IPS-18a (cell line): ENCODE data around the gene CD4.

ENCODE experiments used
- H3K27ac ChIP-seq: one replicate; pipeline ENCODE4 v1.5.1; 2013; ENCODE audit warnings: low read length
- H3K27me3 ChIP-seq: one replicate; pipeline ENCODE4 v1.6.1; 2013; ENCODE audit warnings: mild to moderate bottlenecking, low read length; ENCODE audit not compliant: control insufficient read depth, insufficient read depth
- H3K36me3 ChIP-seq: one replicate; pipeline ENCODE4 v1.6.1; 2013; ENCODE audit warnings: low read depth, low read length; ENCODE audit not compliant: control insufficient read depth
- H3K4me1 ChIP-seq: one replicate; pipeline ENCODE4 v1.6.1; 2013; ENCODE audit warnings: low read depth, low read length; ENCODE audit not compliant: control insufficient read depth
- H3K4me3 ChIP-seq: one replicate; pipeline ENCODE4 v1.5.1; 2013; ENCODE audit warnings: low read length
- H3K9ac ChIP-seq: one replicate; pipeline ENCODE4 v1.6.1; 2013; ENCODE audit warnings: mild to moderate bottlenecking, low read length, moderate library complexity
- H3K9me3 ChIP-seq: one replicate; pipeline ENCODE4 v1.6.1; 2013; ENCODE audit warnings: low read depth, low read length; ENCODE audit not compliant: control insufficient read depth

Gene CD4

DNA sequence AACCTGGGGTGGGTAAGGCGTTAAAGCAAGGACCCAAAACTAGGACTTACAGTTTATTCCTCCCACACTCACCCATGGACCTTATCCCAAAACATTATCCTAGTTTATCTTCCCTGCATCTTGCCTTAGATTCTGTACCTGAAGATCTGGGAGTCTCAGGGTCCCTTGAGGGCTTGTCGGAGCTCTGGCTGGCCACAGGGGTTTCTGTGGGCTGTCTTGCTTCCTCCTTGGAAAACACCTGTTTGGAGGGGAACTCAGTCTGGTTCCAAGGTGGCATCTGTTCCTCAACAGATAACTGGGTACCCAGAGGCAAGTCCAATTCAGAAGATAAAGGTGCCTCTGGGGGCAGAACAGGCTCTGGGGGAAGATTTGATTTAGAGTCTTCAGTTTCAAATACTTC, 60.1 kb downstream of the CD4 start:
- Histone ChIP-seq H3K9me3 (no peaks in the 10 kb centered on the region), H3K9ac (no peak overlapping the region), H3K27me3 (no peaks in the 10 kb centered on the region), H3K4me3 (no peak overlapping the region), H3K27ac (no peak overlapping the region), H3K36me3 (peaks cover 51% of the 10 kb centered on the region), H3K4me1 (peaks cover 4% of the 10 kb centered on the region)

DNA sequence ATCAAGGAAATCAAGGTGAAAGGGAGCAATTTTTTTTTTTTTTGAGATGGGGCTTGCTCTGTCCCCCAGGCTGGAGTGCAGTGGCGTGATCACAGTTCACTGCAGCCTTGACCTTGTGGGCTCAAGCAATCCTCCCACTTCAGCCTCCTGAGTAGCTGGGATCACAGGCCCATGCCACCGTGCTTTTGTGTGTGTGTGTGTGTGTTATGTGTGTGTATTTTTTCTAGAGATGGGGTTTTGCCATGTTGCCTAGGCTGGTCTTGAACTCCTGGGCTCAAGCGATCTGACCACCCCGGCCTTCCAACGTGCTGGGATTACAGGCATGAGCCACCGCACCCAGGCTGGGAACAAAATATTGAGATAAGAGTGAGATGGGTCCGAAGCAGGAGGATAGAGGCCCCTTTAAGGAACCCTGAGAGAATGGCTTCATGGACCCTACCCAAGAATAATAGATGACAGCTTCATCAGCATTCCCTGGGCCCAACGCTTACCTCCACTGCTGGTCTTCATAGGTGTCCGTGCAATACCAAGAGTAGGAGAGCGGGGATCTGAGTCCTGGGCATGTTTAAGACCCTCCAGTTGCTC, 60.7 kb downstream of the CD4 start:
- Histone ChIP-seq H3K27me3 (no peaks in the 10 kb centered on the region), H3K9ac (peak overlapping the region; percentile 82), H3K27ac (no peak overlapping the region), H3K4me3 (peak overlapping the region; percentile 85), H3K9me3 (no peaks in the 10 kb centered on the region), H3K4me1 (peaks cover 4% of the 10 kb centered on the region), H3K36me3 (peaks cover 45% of the 10 kb centered on the region)

DNA sequence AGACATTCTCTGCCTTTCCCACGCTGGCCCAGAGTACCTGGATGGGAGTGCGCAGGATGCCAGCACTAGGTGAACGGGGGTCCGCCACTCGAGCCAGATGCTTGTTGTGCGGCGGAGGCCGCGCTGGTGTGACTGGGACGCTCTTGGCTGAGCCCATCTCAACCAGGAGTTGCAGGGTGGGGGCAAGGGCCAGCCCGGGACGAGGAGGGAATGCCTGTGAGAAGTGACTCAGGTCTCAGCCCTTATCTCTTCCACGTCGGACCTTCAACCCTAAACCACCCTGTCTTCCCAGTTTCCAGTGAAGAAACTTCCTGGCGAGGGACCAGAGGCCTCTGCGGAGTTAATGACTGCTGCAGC, 61.4 kb downstream of the CD4 start:
- Histone ChIP-seq H3K27me3 (no peaks in the 10 kb centered on the region), H3K27ac (no peak overlapping the region), H3K4me1 (peaks cover 4% of the 10 kb centered on the region), H3K36me3 (peaks cover 43% of the 10 kb centered on the region), H3K9ac (peak overlapping the region; percentile 82), H3K4me3 (peak overlapping the region; percentile 85), H3K9me3 (no peaks in the 10 kb centered on the region)

DNA sequence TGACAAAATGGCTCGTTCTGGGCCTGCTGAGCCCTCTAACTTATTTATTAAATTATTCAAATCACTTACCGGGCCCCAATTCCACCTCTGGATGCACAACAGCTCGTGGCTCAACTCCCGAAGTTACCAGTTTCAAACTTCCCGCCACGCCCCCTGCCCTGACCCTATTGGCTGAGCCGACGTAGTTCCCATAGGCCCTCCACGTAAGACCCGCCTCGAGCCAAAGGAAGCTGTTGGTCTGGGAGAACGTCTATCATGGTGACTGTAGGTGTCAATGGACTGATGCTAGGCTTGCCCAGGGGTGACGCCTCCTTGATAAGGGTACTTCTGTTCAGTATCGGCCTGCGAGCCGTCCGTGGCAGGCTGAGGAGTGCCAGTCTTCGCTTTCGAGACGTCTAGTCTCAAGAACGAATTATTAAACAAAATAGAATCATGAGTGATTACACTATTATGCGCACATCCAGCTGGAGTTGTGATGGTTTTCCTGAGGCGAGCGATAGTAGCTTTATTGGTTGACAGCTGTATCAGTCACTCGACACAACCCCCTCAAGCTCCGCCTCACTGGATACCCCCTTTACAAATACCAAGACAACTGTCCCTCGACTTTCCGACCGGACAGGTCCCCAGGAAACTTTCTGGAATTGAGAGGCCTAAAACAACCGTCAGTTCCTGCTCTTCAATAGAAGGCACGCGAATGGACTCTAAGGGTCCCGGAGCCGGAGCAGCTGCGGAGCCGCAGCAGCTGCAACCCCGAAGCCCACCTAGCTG, 62.0 kb downstream of the CD4 start, which contains the start of gene CDCA3:
Gene CDCA3, minus strand, starts transcription at position 134 of the 768 bp plus-strand sequence. CDS start 334 bp downstream, outside the sequence.
- Histone ChIP-seq H3K36me3 (peaks cover 43% of the 10 kb centered on the region), H3K27me3 (no peaks in the 10 kb centered on the region), H3K4me1 (peaks cover 4% of the 10 kb centered on the region), H3K27ac (peak within 1 kb of the TSS; percentile 78), H3K9ac (peak within 1 kb of the TSS; percentile 84), H3K4me3 (peak within 1 kb of the TSS; percentile 85), H3K9me3 (no peaks in the 10 kb centered on the region)

DNA sequence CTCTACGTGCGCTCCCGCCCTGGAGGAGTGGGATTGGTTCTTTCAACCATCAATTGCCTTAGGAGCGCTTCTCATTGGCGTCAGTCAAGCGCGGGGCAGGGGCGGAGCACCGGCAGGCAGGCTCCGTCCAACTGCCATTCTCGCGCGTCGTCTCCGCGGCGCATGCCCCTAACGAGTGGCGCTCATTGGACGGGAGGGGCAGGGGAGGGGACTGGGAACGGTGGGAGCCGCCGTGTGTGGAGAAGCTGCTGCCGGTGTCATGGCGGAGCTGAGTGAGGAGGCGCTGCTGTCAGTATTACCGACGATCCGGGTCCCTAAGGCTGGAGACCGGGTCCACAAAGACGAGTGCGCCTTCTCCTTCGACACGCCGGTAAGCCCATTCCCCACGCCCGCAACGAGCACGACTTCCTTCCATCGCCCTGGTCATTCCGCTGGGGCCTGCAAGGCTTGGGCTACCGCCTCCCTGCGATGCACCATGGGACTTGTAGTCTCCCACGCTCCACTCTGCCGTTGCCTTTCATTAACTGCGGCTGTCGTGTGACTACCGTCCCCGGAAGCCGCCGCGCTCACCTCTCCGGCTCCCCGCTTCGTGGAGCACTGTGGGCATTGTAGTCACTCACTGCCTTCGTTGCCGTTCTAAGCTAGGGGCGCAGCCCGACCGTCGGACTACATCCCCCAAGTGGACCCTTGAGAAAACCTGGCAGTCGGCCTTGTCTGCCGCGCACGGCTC, 62.8 kb downstream of the CD4 start, which contains the start of gene USP5:
Gene USP5, plus strand, starts transcription at position 230 of the 730 bp plus-strand sequence. Its CDS starts 30 bp downstream, at position 260.
- Histone ChIP-seq H3K4me1 (peaks cover 4% of the 10 kb centered on the region), H3K27ac (peak within 1 kb of the TSS; percentile 78), H3K9me3 (no peaks in the 10 kb centered on the region), H3K36me3 (peaks cover 45% of the 10 kb centered on the region), H3K4me3 (peak within 1 kb of the TSS; percentile 85), H3K9ac (peak within 1 kb of the TSS; percentile 84), H3K27me3 (no peaks in the 10 kb centered on the region)

DNA sequence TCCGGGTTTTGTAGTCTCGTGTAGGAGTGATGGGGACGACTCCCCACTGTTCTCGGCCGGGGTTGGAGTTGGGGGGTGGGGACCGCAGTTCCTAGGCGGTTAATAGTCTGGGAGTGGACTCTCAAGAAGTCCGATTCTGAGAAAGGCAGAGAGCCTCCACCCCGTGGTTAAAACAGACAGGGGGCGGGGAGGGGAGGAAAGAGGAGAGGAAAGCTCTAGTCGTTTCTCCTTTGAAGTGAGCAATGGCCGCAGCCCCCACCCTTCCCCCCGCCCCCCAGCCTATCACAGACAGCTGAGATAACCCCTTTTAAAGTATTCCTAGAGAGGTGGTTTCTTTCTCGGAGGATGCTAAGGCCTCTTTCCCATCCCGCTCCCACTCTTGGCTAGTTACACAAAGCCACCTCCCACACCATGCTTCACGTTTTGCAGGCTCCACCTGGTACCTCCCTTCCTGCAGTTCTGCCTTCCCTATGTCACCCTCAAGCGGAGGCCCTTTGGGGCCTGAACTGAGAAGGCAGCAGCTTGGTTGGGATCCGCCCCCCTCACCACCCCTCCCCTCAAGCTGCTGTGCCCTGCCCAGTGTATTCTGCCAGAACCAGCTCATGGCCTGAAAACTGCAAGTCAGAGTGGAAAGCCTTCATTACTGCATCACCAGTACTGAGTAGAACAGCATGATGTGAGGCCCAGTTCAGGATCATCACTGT, 63.5 kb downstream of the CD4 start:
- Histone ChIP-seq H3K4me3 (peak overlapping the region; percentile 85), H3K36me3 (peaks cover 45% of the 10 kb centered on the region), H3K9me3 (no peaks in the 10 kb centered on the region), H3K4me1 (peaks cover 4% of the 10 kb centered on the region), H3K9ac (peak overlapping the region; percentile 57), H3K27ac (no peak overlapping the region), H3K27me3 (no peaks in the 10 kb centered on the region)

DNA sequence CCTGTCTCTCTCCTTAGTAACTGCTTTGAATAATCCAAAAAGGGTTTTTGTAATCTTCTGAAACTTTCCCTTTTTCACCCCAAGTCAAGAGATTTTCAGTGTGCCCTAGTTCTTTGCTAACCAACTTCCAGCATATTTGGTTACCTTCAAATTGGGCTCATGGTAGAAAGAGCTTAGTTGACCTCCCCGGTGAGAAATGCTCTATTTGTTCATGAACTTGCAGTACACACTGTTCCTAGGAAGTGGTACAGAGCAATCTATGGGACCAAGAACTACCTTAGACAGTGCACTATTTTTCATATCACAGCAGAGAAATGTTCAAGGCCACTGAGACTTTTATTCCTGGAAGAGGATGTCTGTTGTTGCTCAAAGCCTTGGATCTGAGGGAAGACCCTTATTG, 64.3 kb downstream of the CD4 start:
- Histone ChIP-seq H3K9ac (no peak overlapping the region), H3K27ac (no peak overlapping the region), H3K9me3 (no peaks in the 10 kb centered on the region)

DNA sequence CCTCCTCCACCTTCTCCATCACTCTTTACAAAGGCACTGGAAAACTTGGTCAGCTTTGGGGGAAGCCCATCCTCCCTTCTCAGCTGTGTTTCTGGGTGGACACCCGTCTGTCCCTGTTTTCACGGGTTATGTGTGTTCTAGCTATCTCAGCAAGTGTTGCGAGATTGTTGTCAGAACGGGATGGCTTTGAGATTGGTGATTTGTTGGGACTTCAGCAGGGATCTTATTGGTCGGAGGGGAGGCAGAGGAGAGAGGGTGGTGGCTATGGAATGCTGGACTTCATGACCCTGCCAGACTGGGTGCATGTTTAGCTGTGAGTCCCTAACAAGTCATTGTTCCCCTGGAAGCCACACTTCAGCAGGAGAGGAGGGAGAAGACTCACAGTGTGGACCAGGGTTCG, 64.7 kb downstream of the CD4 start:
- H3K9ac ChIP-seq = no peak overlapping the region
- H3K4me1 ChIP-seq = peaks cover 4% of the 10 kb centered on the region
- peaks cover 42% of the 10 kb centered on the region for H3K36me3 ChIP-seq
- no peak overlapping the region for H3K27ac ChIP-seq
- no peaks in the 10 kb centered on the region for H3K9me3 ChIP-seq
- no peaks in the 10 kb centered on the region for H3K27me3 ChIP-seq
- H3K4me3 ChIP-seq = no peak overlapping the region

More for the DNA sequence above, 64.3 kb downstream of the CD4 start:
- peaks cover 4% of the 10 kb centered on the region for H3K4me1 ChIP-seq
- H3K27me3 ChIP-seq = no peaks in the 10 kb centered on the region
- H3K4me3 ChIP-seq = no peak overlapping the region
- peaks cover 46% of the 10 kb centered on the region for H3K36me3 ChIP-seq

DNA sequence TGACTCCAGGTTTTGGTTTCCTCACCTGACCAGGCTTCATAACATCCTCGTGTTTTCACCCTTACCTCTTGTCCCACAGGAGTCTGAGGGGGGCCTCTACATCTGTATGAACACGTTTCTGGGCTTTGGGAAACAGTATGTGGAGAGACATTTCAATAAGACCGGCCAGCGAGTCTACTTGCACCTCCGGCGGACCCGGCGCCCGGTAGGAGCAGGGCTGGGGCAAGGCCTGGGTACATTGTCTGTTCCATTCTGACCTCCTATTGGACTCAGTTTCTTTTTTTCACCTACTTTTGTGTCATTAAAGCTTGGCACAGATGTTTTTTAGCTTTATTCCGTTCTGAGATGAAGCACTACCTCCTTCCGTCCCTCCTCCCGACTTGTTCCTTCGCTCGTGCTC, 66.0 kb downstream of the CD4 start:
- H3K4me3 ChIP-seq = no peak overlapping the region
- H3K9me3 ChIP-seq = no peaks in the 10 kb centered on the region
- H3K9ac ChIP-seq = no peak overlapping the region
- no peaks in the 10 kb centered on the region for H3K27me3 ChIP-seq
- H3K36me3 ChIP-seq = peaks cover 38% of the 10 kb centered on the region
- no peak overlapping the region for H3K27ac ChIP-seq
- H3K4me1 ChIP-seq = peaks cover 4% of the 10 kb centered on the region

DNA sequence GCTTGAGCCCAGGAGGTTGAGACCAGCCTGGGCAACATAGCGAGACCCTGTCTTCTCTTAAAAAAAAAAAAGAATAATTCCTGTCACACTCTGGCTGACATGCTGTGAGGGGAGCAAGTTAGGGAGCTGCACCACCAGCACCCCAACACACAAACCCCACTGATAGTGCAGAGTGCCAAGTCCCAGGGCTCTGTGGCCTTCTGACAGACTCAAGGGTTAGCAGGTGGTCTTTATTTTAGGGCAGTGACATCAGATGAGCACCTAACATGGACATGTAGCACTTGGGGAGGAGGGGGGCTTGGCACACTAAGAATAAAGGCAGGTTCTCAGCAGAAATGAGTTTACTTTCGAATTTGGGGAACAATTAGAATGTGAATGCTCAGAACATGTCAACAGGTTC, 69.5 kb downstream of the CD4 start:
- H3K36me3 ChIP-seq = peaks cover 69% of the 10 kb centered on the region

DNA sequence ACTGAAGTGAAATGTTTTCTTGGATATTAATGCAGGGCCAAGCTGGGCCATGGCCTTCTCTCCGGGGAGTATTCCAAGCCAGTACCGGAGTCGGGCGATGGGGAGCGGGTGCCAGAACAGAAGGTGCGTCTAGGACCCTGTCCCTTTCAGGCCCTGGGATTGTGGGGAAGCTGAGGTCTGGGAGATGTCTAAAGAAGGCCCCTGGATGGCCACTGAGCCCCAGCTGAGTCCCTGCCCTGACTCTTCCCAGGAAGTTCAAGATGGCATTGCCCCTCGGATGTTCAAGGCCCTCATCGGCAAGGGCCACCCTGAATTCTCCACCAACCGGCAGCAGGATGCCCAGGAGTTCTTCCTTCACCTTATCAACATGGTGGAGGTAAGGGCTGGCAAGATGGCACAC, 70.8 kb downstream of the CD4 start:
- no peaks in the 10 kb centered on the region for H3K4me1 ChIP-seq
- H3K27me3 ChIP-seq = no peaks in the 10 kb centered on the region
- peaks cover 78% of the 10 kb centered on the region for H3K36me3 ChIP-seq
- H3K9me3 ChIP-seq = no peaks in the 10 kb centered on the region
- no peak overlapping the region for H3K4me3 ChIP-seq
- H3K9ac ChIP-seq = no peak overlapping the region
- no peak overlapping the region for H3K27ac ChIP-seq

More for the DNA sequence above, 69.5 kb downstream of the CD4 start:
- H3K4me1 ChIP-seq = no peaks in the 10 kb centered on the region
- no peak overlapping the region for H3K4me3 ChIP-seq
- H3K9ac ChIP-seq = no peak overlapping the region
- H3K9me3 ChIP-seq = no peaks in the 10 kb centered on the region
- no peak overlapping the region for H3K27ac ChIP-seq
- H3K27me3 ChIP-seq = no peaks in the 10 kb centered on the region
